Fibroblast of lung (primary cell): ENCODE measurements around the gene DCBLD2. TPM values are rescaled to one million over a fixed set of nuclear protein-coding genes. Genes with fewer than 3 reads are reported as not detected.

Experiments
- DNase-seq, 2 donors: peaks; one replicate each; pipeline versions ENCODE4 v3.0.0 to v3.0.0-alpha.2; 2010; ENCODE audit warnings: low read depth in 2 of 2
- H2AFZ ChIP-seq: 2 replicates; pipeline ENCODE4 v1.5.1; 2012; ENCODE audit warnings: low read length, control low read depth, inconsistent platforms
- H3K27ac ChIP-seq: 2 replicates; pipeline ENCODE4 v1.5.1; 2011; ENCODE audit warnings: low read length, control low read depth; ENCODE audit not compliant: insufficient read depth
- H3K27me3 ChIP-seq: 2 replicates; pipeline ENCODE4 v1.5.1; 2011; ENCODE audit warnings: mild to moderate bottlenecking, low read length; ENCODE audit not compliant: control insufficient read depth, insufficient read depth
- H3K36me3 ChIP-seq: 2 replicates; pipeline ENCODE4 v1.5.1; 2011; ENCODE audit warnings: low read length; ENCODE audit not compliant: control insufficient read depth, insufficient read depth
- H3K4me1 ChIP-seq: 2 replicates; pipeline ENCODE4 v1.5.1; 2011; ENCODE audit warnings: low read length; ENCODE audit not compliant: control insufficient read depth, insufficient read depth; ENCODE audit errors: extremely low read depth
- H3K4me2 ChIP-seq: 2 replicates; pipeline ENCODE4 v1.5.1; 2011; ENCODE audit warnings: low read length, control low read depth; ENCODE audit not compliant: insufficient read depth; ENCODE audit errors: extremely low read depth
- H3K4me3 ChIP-seq, 4 experiments: fragments of 200-600 bp in 1 of 4; sonication (generic) in 1 of 4; replicated peaks in 1 of 4; 2 replicates each; pipeline ENCODE4 v1.5.1; 2011 to 2016; ENCODE audit warnings: low read length in 4 of 4, low read depth in 3 of 4, mild to moderate bottlenecking in 3 of 4, control low read depth in 2 of 4, inconsistent platforms in 1 of 4, mixed read lengths in 1 of 4; ENCODE audit not compliant: insufficient read depth in 1 of 4; ENCODE audit errors: control extremely low read depth in 1 of 4
- H3K79me2 ChIP-seq: 2 replicates; pipeline ENCODE4 v1.5.1; 2012; ENCODE audit warnings: mild to moderate bottlenecking, low read length, inconsistent platforms; ENCODE audit not compliant: control insufficient read depth, insufficient read depth
- H3K9ac ChIP-seq: 2 replicates; pipeline ENCODE4 v1.5.1; 2011; ENCODE audit warnings: mild to moderate bottlenecking, low read length, control low read depth; ENCODE audit not compliant: insufficient read depth
- H3K9me3 ChIP-seq: 2 replicates; pipeline ENCODE4 v1.5.1; 2012; ENCODE audit warnings: low read depth, low read length; ENCODE audit not compliant: control insufficient read depth, insufficient read depth
- H4K20me1 ChIP-seq: 2 replicates; pipeline ENCODE4 v1.5.1; 2011; ENCODE audit warnings: low read length; ENCODE audit not compliant: control insufficient read depth, insufficient read depth; ENCODE audit errors: extremely low read depth
- CTCF ChIP-seq, 2 donors: IDR thresholded peaks in 1 of 2; conservative IDR thresholded peaks in 1 of 2; 1 replicate in 1 of 2; 2 replicates in 1 of 2; pipeline ENCODE4 v1.5.1; 2011 to 2012; ENCODE audit warnings: low read length in 2 of 2, control low read depth in 1 of 2, inconsistent platforms in 1 of 2, low read depth in 1 of 2, mild to moderate bottlenecking in 1 of 2
- EZH2 ChIP-seq: IDR thresholded peaks from 2 replicates; pipeline ENCODE4 v1.5.1; 2012; ENCODE audit warnings: low read length, control low read depth, mild to moderate bottlenecking; ENCODE audit errors: missing control alignments
- polyA plus RNA-seq, 2 donors: library from polyadenylated mRNA; depleted of rRNA in 1 of 2; stranded (reverse) in 1 of 2; unstranded in 1 of 2; fragments of >200 nt; gene quantifications; 2 replicates each; pipeline ENCODE4 v1.2.1, GENCODE V29; 2011 to 2012; ENCODE audit warnings: missing spikeins in 1 of 2
- total RNA-seq: library from RNA; depleted of rRNA; stranded (reverse); fragments of >200 nt; gene quantifications from 2 replicates; pipeline ENCODE4 v1.2.1, GENCODE V29; 2014

The DCBLD2 gene
- total and polyA plus RNA-seq, 2 donors (not counting 1 experiment from before 2014, with no cell fraction given): 98.1 to 195 TPM

- no peaks in the 10 kb centered on the region for H3K9me3 ChIP-seq
- H4K20me1 ChIP-seq: peaks cover 3% of the 10 kb centered on the region
- H3K27ac ChIP-seq: no peak overlapping the region
- H3K27me3 ChIP-seq: no peaks in the 10 kb centered on the region
- peaks cover 100% of the 10 kb centered on the region for H3K79me2 ChIP-seq
- DNase-seq: peak in 1 of 2 donors; percentile 35
- TF ChIP-seq EZH2 (no peak), CTCF (conservative IDR thresholded peaks at IDR 0.05 in 1 of 2, IDR thresholded peaks at IDR 0.05 in 1 of 2; ENCODE audit: low read depth in 1 of 2, low read length in 2 of 2) (no peak)
- peaks cover 28% of the 10 kb centered on the region for H3K4me1 ChIP-seq
- no peak overlapping the region for H2AFZ ChIP-seq
- no peak overlapping the region for H3K9ac ChIP-seq
- peaks cover 2% of the 10 kb centered on the region for H3K36me3 ChIP-seq
- H3K4me2 ChIP-seq: peak overlapping the region; percentile 18
- no peak overlapping the region for H3K4me3 ChIP-seq
Measured at GRCh38 chr3:98894791-98895576, 6.5 kb downstream of the DCBLD2 start.

GRCh38 chr3:98893740-98894139, 7.8 kb downstream of the DCBLD2 start:
- peak overlapping the region in 1 of 4 experiments; percentile 2 for H3K4me3 ChIP-seq
- H3K9me3 ChIP-seq: no peaks in the 10 kb centered on the region
- H3K27ac ChIP-seq: peak overlapping the region; percentile 24
- peak overlapping the region; percentile 75 for H3K4me2 ChIP-seq
- H3K36me3 ChIP-seq: peaks cover 2% of the 10 kb centered on the region
- peaks cover 33% of the 10 kb centered on the region for H3K4me1 ChIP-seq
- H4K20me1 ChIP-seq: peaks cover 3% of the 10 kb centered on the region
- H2AFZ ChIP-seq: no peak overlapping the region
- TF ChIP-seq EZH2 (no peak), CTCF (conservative IDR thresholded peaks at IDR 0.05 in 1 of 2, IDR thresholded peaks at IDR 0.05 in 1 of 2; ENCODE audit: low read depth in 1 of 2, low read length in 2 of 2) (no peak)
- peaks cover 100% of the 10 kb centered on the region for H3K79me2 ChIP-seq
- peak in 1 of 2 donors; percentile 81 for DNase-seq
- no peak overlapping the region for H3K9ac ChIP-seq
- no peaks in the 10 kb centered on the region for H3K27me3 ChIP-seq

- H3K4me1 ChIP-seq: peaks cover 35% of the 10 kb centered on the region
- H3K36me3 ChIP-seq: peaks cover 2% of the 10 kb centered on the region
- no peak for TF ChIP-seq CTCF (conservative IDR thresholded peaks at IDR 0.05 in 1 of 2, IDR thresholded peaks at IDR 0.05 in 1 of 2; ENCODE audit: low read depth in 1 of 2, low read length in 2 of 2)
- no peaks in the 10 kb centered on the region for H3K9me3 ChIP-seq
- H3K27me3 ChIP-seq: no peaks in the 10 kb centered on the region
- peak overlapping the region; percentile 34 for H3K4me2 ChIP-seq
- H2AFZ ChIP-seq: no peak overlapping the region
- no peak for DNase-seq
- H3K4me3 ChIP-seq: no peak overlapping the region
- H3K79me2 ChIP-seq: peaks cover 100% of the 10 kb centered on the region
- H3K9ac ChIP-seq: no peak overlapping the region
- peaks cover 3% of the 10 kb centered on the region for H4K20me1 ChIP-seq
- H3K27ac ChIP-seq: no peak overlapping the region
Measured at GRCh38 chr3:98892263-98892662, 9.2 kb downstream of the DCBLD2 start.
